K562 (cell line): Measurements from ENCODE around the gene AKAP6. TPM values are rescaled to one million over a fixed set of nuclear protein-coding genes. Genes with fewer than 3 reads are reported as not detected.

Experiments used
- CBFA2T2 ChIP-seq: fragments of 450-650 bp; conservative IDR thresholded peaks from 2 replicates; pipeline ENCODE4 v1.6.1; 2017; ENCODE audit warnings: mild to moderate bottlenecking
- NCOR1 ChIP-seq: fragments of 450-650 bp; IDR thresholded peaks from 2 replicates; pipeline ENCODE4 v1.6.1; 2016; ENCODE audit warnings: mild to moderate bottlenecking, moderate library complexity
- RNF219 ChIP-seq: fragments of 250-450 bp; sonication (Bioruptor Pico); IDR thresholded peaks from 2 replicates; pipeline ENCODE4 v1.5.0; 2022; ENCODE audit warnings: mild to moderate bottlenecking
- SMARCE1 ChIP-seq: fragments of 450-650 bp; IDR thresholded peaks from 2 replicates; pipeline ENCODE4 v1.7.1; 2016; ENCODE audit warnings: mild to moderate bottlenecking
- TAL1 ChIP-seq: fragments of 450-650 bp; IDR thresholded peaks from 2 replicates; pipeline ENCODE4 v1.6.1; 2016; ENCODE audit warnings: mild to moderate bottlenecking
- TCF3 ChIP-seq: sonication (generic); formaldehyde crosslinking; IDR thresholded peaks from 2 replicates; pipeline ENCODE4 v1.4.0; 2020; ENCODE audit warnings: mild to moderate bottlenecking, missing genetic modification reagents
- ZNF609 ChIP-seq: sonication (generic); formaldehyde crosslinking; IDR thresholded peaks from 2 replicates; pipeline ENCODE4 v1.8.1; 2023; ENCODE audit warnings: missing genetic modification reagents, mild to moderate bottlenecking, borderline replicate concordance
- polyA plus RNA-seq, 8 experiments: library from polyadenylated mRNA; depleted of rRNA in 4 of 8; stranded (reverse) in 5 of 8; unstranded in 3 of 8; fragments of >200 nt; fragmentation: Nextera tagmentation in 2 of 8; fragmentation: Illumina TruSeq in 1 of 8; extraction: Ambion mirVana in 2 of 8; extraction: Trizol in 1 of 8; gene quantifications; 2 replicates each; pipeline versions ENCODE4 v1.2.1 to v1.2.3, GENCODE V29; 2011 to 2014; ENCODE audit warnings: inconsistent platforms in 1 of 8, missing spikeins in 1 of 8
- total RNA-seq, 7 experiments: library from RNA; depleted of rRNA in 6 of 7; stranded (reverse); fragments of >200 nt in 6 of 7; fragmentation: Illumina TruSeq in 2 of 7; extraction: Trizol in 2 of 7; gene quantifications; 2 replicates each; pipeline versions ENCODE4 v1.2.1 to v1.2.3, GENCODE V29; 2011 to 2021; ENCODE audit warnings: low replicate concordance in 1 of 7

The AKAP6 gene
- total and polyA plus RNA-seq, 9 of the 15 experiments (the other 6 are each of a cell fraction or from before 2014, with no cell fraction given), result 0.03 to 1.7 (median 0.48) TPM

- TF ChIP-seq ZNF609 (CRISPR knock-in tag), result no peak
- TF ChIP-seq SMARCE1, result peak; percentile 34; the same call in 1 of the 2 replicates
- TF ChIP-seq RNF219, result no peak
- TF ChIP-seq TAL1, result peak; percentile 66
- TF ChIP-seq NCOR1, result peak; percentile 52
- peak; percentile 49 for TF ChIP-seq TCF3 (CRISPR knock-in tag)
- TF ChIP-seq CBFA2T2, result peak; percentile 63
Measured at GRCh38 chr14:32336702-32337101, 7.6 kb downstream of the AKAP6 start (continued).
